HepG2 (cell line): ENCODE data around the gene SASH1. TPM values are rescaled to one million over a fixed set of nuclear protein-coding genes. Genes with fewer than 3 reads are reported as not detected.

Source experiments
- ATAC-seq: fragments of 200-7000 bp; cut with Tn5 transposase; 3 replicates; pipeline ENCODE4 v1.9.1; 2020; ENCODE audit warnings: mild to moderate bottlenecking, moderate library complexity
- BruUV-seq: library from RNA; stranded (reverse); fragments of 400-500 nt; replicated peaks from 2 replicates; lab custom pipeline; 2021; lab: Mats Ljungman, UMichigan
- CTCF ChIA-PET: fragments of 300-600 bp; formaldehyde crosslinking; extraction: SDS; loops from one replicate; lab custom pipeline; 2021; ENCODE audit warnings: low total read pairs, inconsistent platforms, low intra/inter-chr PET ratio; lab: Yijun Ruan, JAX
- POLR2A ChIA-PET: fragments of 350-600 bp; sonication (Branson Sonifier 250); formaldehyde crosslinking; loops from one replicate; lab custom pipeline; 2020; ENCODE audit warnings: antibody characterized with exemption, inconsistent platforms; lab: Yijun Ruan, JAX
- DNase-seq: peaks from one replicate; pipeline ENCODE4 v3.0.0-alpha.2; 2015; ENCODE audit warnings: low spot score
- FAIRE-seq: peaks from 3 replicates; lab custom pipeline; 2011; peaks lifted over from hg19 to GRCh38; lab: Jason Lieb, UNC
- H2AFZ ChIP-seq: one replicate; pipeline ENCODE4 v1.6.1; 2011; ENCODE audit warnings: low read length, inconsistent platforms
- H3K27ac ChIP-seq: fragments of 300-600 bp; 3 replicates; pipeline ENCODE4 v1.8.0; 2011; ENCODE audit warnings: mixed run types, mild to moderate bottlenecking, mixed read lengths, low read length, inconsistent platforms; ENCODE audit not compliant: insufficient read depth; ENCODE audit errors: extremely low read length
- H3K27me3 ChIP-seq, 2 experiments: fragments of 200-600 bp in 1 of 2; 2 replicates in 1 of 2; 3 replicates in 1 of 2; pipeline versions ENCODE4 v1.6.0 to v1.8.0; 2011; ENCODE audit warnings: low read length in 2 of 2, mild to moderate bottlenecking in 2 of 2, moderate library complexity in 2 of 2, inconsistent platforms in 1 of 2; ENCODE audit not compliant: insufficient read depth in 2 of 2, control insufficient read depth in 1 of 2
- H3K36me3 ChIP-seq, 2 experiments: fragments of 200-600 bp in 1 of 2; replicated peaks in 1 of 2; 2 replicates in 1 of 2; 3 replicates in 1 of 2; pipeline versions ENCODE4 v1.5.1 to v1.8.0; 2011; ENCODE audit warnings: low read length in 2 of 2, inconsistent platforms in 1 of 2; ENCODE audit not compliant: insufficient read depth in 2 of 2, control insufficient read depth in 1 of 2
- H3K4me1 ChIP-seq: 2 replicates; pipeline ENCODE4 v1.5.1; 2012; ENCODE audit warnings: low read length, inconsistent platforms; ENCODE audit not compliant: insufficient read depth
- H3K4me2 ChIP-seq: 2 replicates; pipeline ENCODE4 v1.6.0; 2011; ENCODE audit warnings: low read depth, low read length, inconsistent platforms
- H3K4me3 ChIP-seq, 3 experiments: fragments of 200-600 bp in 1 of 3; sonication (generic), shearing (Covaris generic) in 1 of 3; replicated peaks in 1 of 3; 2 replicates each; pipeline ENCODE4 v1.5.1; 2011 to 2016; ENCODE audit warnings: low read length in 3 of 3, inconsistent platforms in 2 of 3, low read depth in 2 of 3, mild to moderate bottlenecking in 2 of 3, control low read depth in 1 of 3, mixed read lengths in 1 of 3; ENCODE audit not compliant: insufficient read depth in 1 of 3
- H3K79me2 ChIP-seq: one replicate; pipeline ENCODE4 v1.6.1; 2011; ENCODE audit warnings: low read length, inconsistent platforms; ENCODE audit not compliant: insufficient read depth
- H3K9ac ChIP-seq: 2 replicates; pipeline ENCODE4 v1.6.0; 2011; ENCODE audit warnings: mild to moderate bottlenecking, low read depth, low read length, inconsistent platforms; ENCODE audit not compliant: insufficient read depth
- H3K9me3 ChIP-seq: 2 replicates; pipeline ENCODE4 v1.5.1; 2012; ENCODE audit warnings: mild to moderate bottlenecking, low read length
- H4K20me1 ChIP-seq: 2 replicates; pipeline ENCODE4 v1.6.0; 2011; ENCODE audit warnings: inconsistent platforms, mild to moderate bottlenecking, low read length, moderate library complexity; ENCODE audit not compliant: insufficient read depth
- DR1 ChIP-seq: sonication (generic); formaldehyde crosslinking; IDR thresholded peaks from 2 replicates; pipeline ENCODE4 v1.8.0; 2021; ENCODE audit warnings: mild to moderate bottlenecking, missing genetic modification reagents, inconsistent platforms
- FOXA3 ChIP-seq: IDR thresholded peaks from 2 replicates; pipeline ENCODE4 v1.6.1; 2016; ENCODE audit warnings: missing genetic modification reagents, missing compliant biosample characterization
- GABPB1 ChIP-seq: IDR thresholded peaks from 2 replicates; pipeline ENCODE4 v1.6.1; 2016; ENCODE audit warnings: mild to moderate bottlenecking, missing genetic modification reagents, moderate library complexity, missing compliant biosample characterization
- MLLT10 ChIP-seq: sonication (generic); formaldehyde crosslinking; IDR thresholded peaks from 2 replicates; pipeline ENCODE4 v1.4.0; 2020; ENCODE audit warnings: missing genetic modification reagents
- NFE2L1 ChIP-seq: sonication (generic); formaldehyde crosslinking; IDR thresholded peaks from 2 replicates; pipeline ENCODE4 v1.4.0; 2020; ENCODE audit warnings: missing genetic modification reagents, mild to moderate bottlenecking, borderline replicate concordance
- POGZ ChIP-seq: sonication (generic); formaldehyde crosslinking; IDR thresholded peaks from 2 replicates; pipeline ENCODE4 v1.4.0; 2020; ENCODE audit warnings: mild to moderate bottlenecking, missing genetic modification reagents
- POLR2G ChIP-seq: fragments of 200-400 bp; formaldehyde crosslinking; IDR thresholded peaks from 2 replicates; pipeline ENCODE4 v1.6.1; 2018; ENCODE audit warnings: mild to moderate bottlenecking, low read depth, low read length, moderate library complexity
- RELA ChIP-seq: sonication (generic); formaldehyde crosslinking; IDR thresholded peaks from 2 replicates; pipeline ENCODE4 v1.4.0; 2020; ENCODE audit warnings: missing genetic modification reagents
- TRAFD1 ChIP-seq: sonication (generic); formaldehyde crosslinking; IDR thresholded peaks from 2 replicates; pipeline ENCODE4 v1.5.1; 2020; ENCODE audit warnings: missing genetic modification reagents, mild to moderate bottlenecking, borderline replicate concordance
- WIZ ChIP-seq: sonication (generic); formaldehyde crosslinking; IDR thresholded peaks from 2 replicates; pipeline ENCODE4 v1.5.1; 2020; ENCODE audit warnings: mild to moderate bottlenecking, missing genetic modification reagents
- ZHX1 ChIP-seq: sonication (generic); formaldehyde crosslinking; IDR thresholded peaks from 2 replicates; pipeline ENCODE4 v1.8.1; 2022; ENCODE audit warnings: low read depth, mild to moderate bottlenecking, missing genetic modification reagents
- ZNF263 ChIP-seq: sonication (generic); formaldehyde crosslinking; IDR thresholded peaks from 2 replicates; pipeline ENCODE4 v1.4.0; 2020; ENCODE audit warnings: missing genetic modification reagents
- ZNF331 ChIP-seq: sonication (generic); formaldehyde crosslinking; IDR thresholded peaks from 2 replicates; pipeline ENCODE4 v1.4.0; 2020; ENCODE audit warnings: missing genetic modification reagents
- ZNF460 ChIP-seq: sonication (generic); formaldehyde crosslinking; IDR thresholded peaks from 2 replicates; pipeline ENCODE4 v1.5.1; 2020; ENCODE audit warnings: missing genetic modification reagents, mild to moderate bottlenecking, borderline replicate concordance
- ZNF644 ChIP-seq: IDR thresholded peaks from 2 replicates; pipeline ENCODE4 v1.6.1; 2016; ENCODE audit warnings: low read depth
- ZNF790 ChIP-seq: sonication (generic); formaldehyde crosslinking; IDR thresholded peaks from 2 replicates; pipeline ENCODE4 v1.8.0; 2022; ENCODE audit warnings: missing genetic modification reagents, mild to moderate bottlenecking, borderline replicate concordance
- ZZZ3 ChIP-seq: sonication (generic); formaldehyde crosslinking; IDR thresholded peaks from 2 replicates; pipeline ENCODE4 v1.4.0; 2020; ENCODE audit warnings: missing genetic modification reagents, mild to moderate bottlenecking, borderline replicate concordance
- WGBS: methylation state at CpG from one replicate; pipeline ENCODE4 v1.1.6; 2017; ENCODE audit warnings: low lambda C conversion rate; 5-methylcytosine and 5-hydroxymethylcytosine counted together
- in situ Hi-C: cut with HindIII; loops from 2 replicates; pipeline ENCODE4 v1.10.0; 2017; ENCODE audit warnings: low pct_unique_long_range_greater_than_20kb; ENCODE audit not compliant: extremely low pct_ligation_motif_present
- intact Hi-C: fragments of 100-400 bp; cut with micrococcal nuclease; formaldehyde crosslinking; loops from one replicate; pipeline ENCODE4 v1.10.0; 2022; ENCODE audit not compliant: unreplicated experiment
- polyA plus RNA-seq, 8 experiments: library from polyadenylated mRNA; depleted of rRNA in 3 of 8; stranded (reverse) in 7 of 8; unstranded in 1 of 8; fragments of >200 nt; fragmentation: Illumina TruSeq in 4 of 8; extraction: Trizol in 4 of 8; gene quantifications; 2 replicates each; pipeline versions ENCODE4 v1.2.1 to v1.2.3, GENCODE V29; 2011 to 2016; ENCODE audit warnings: low read depth in 4 of 8, missing spikeins in 1 of 8, mixed read lengths in 1 of 8; ENCODE audit not compliant: insufficient read depth in 1 of 8
- total RNA-seq, 5 experiments: library from RNA; depleted of rRNA; stranded (reverse); fragments of >200 nt; fragmentation: Illumina TruSeq; extraction: Trizol; gene quantifications; 2 replicates each; pipeline ENCODE4 v1.2.3, GENCODE V29; 2016; ENCODE audit warnings: low read depth in 1 of 5

The SASH1 gene
- total and polyA plus RNA-seq, 2 of the 13 experiments (the other 11 are each of a cell fraction or from before 2014, with no cell fraction given) = 7.5 to 8.2 TPM

GRCh38 chr6:148388521-148388920 lies 45.9 kb downstream of the SASH1 start:
- FAIRE-seq (no peak), DNase-seq (no peak), ATAC-seq (no peak; the same call in 2 of the 3 replicates)
- TF ChIP-seq ZNF790 (CRISPR knock-in tag) = no peak
- TF ChIP-seq ZNF460 (CRISPR knock-in tag) = no peak
- no peak for TF ChIP-seq ZNF263 (CRISPR knock-in tag)
- no peak for TF ChIP-seq ZNF644 (CRISPR knock-in tag)
- CTCF ChIA-PET = no interaction called here
- H4K20me1 ChIP-seq = no peaks in the 10 kb centered on the region
- no TSS peak for BruUV-seq
- H2AFZ ChIP-seq = no peak overlapping the region
- in situ Hi-C loops = no loop called here
- H3K4me1 ChIP-seq = no peaks in the 10 kb centered on the region
- no peaks in the 10 kb centered on the region for H3K79me2 ChIP-seq
- 98% methylated on average over 5 of the region's 5 CpGs for WGBS
- no peaks in the 10 kb centered on the region for H3K9me3 ChIP-seq
- POLR2A ChIA-PET = no interaction called here
- H3K4me2 ChIP-seq = no peak overlapping the region
- H3K9ac ChIP-seq = no peak overlapping the region
- intact Hi-C loops = no loop called here
- peaks cover 0 to 3% of the 10 kb centered on the region in 2 experiments; a peak in 2 of 5 replicates for H3K36me3 ChIP-seq
- H3K27me3 ChIP-seq = no peaks in the 10 kb centered on the region
- H3K4me3 ChIP-seq = no peak overlapping the region
- H3K27ac ChIP-seq = no peak overlapping the region

DNA sequence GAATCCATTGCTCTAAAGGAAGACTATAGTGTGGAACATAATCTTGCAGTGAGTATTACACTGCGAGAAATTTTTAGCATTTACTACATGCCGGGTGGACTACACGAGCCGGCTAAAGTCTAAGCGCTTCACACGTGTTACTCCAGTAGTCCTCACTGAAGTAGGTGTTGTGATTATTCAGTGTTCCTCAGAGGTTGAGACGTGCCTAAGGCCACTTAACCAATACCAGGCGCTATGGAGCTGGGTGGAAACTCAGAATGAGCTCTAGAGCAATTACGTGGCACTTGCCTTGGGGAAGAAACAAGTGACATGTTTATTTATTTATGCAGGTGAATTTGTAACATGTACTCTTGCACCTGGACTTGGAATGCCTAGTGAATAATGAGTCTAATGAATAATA lies 46.4 kb downstream of the SASH1 start:
- Histone ChIP-seq H3K27me3 (no peaks in the 10 kb centered on the region), H3K4me2 (no peak overlapping the region), H3K9ac (no peak overlapping the region), H3K27ac (no peak overlapping the region), H3K79me2 (no peaks in the 10 kb centered on the region), H3K4me3 (no peak overlapping the region), H3K36me3 (peaks cover under 1 to 3% of the 10 kb centered on the region in 2 experiments; a peak in 2 of 5 replicates), H3K4me1 (no peaks in the 10 kb centered on the region), H3K9me3 (no peaks in the 10 kb centered on the region), H2AFZ (no peak overlapping the region), H4K20me1 (no peaks in the 10 kb centered on the region)
- no peak for ATAC-seq
- intact Hi-C loops = no loop called here
- WGBS = 92% methylated on average over 9 of the region's 9 CpGs
- DNase-seq = no peak
- FAIRE-seq = no peak
- no TSS peak for BruUV-seq
- ChIA-PET CTCF (no interaction called here), POLR2A (no interaction called here)
- in situ Hi-C loops = no loop called here
- no peak for TF ChIP-seq ZZZ3
- TF ChIP-seq DR1 (CRISPR knock-in tag) = no peak
- no peak for TF ChIP-seq FOXA3 (CRISPR knock-in tag)
- no peak for TF ChIP-seq MLLT10 (CRISPR knock-in tag)
- TF ChIP-seq TRAFD1 (CRISPR knock-in tag) = no peak
- no peak for TF ChIP-seq POGZ
- TF ChIP-seq WIZ (CRISPR knock-in tag) = no peak
- no peak for TF ChIP-seq RELA (CRISPR knock-in tag)
- TF ChIP-seq POLR2G = no peak
- no peak for TF ChIP-seq ZHX1
- TF ChIP-seq NFE2L1 (CRISPR knock-in tag) = no peak
- no peak for TF ChIP-seq ZNF331
- TF ChIP-seq GABPB1 (CRISPR knock-in tag) = no peak
